22Rv1 (cell line): ENCODE measurements around the gene DIAPH2.

ENCODE experiments used
- CTCF ChIP-seq: fragments of 450-650 bp; IDR thresholded peaks from 2 replicates; pipeline ENCODE4 v1.5.1; 2017; ENCODE audit warnings: mild to moderate bottlenecking
- ZFX ChIP-seq: fragments of 450-650 bp; IDR thresholded peaks from 2 replicates; pipeline ENCODE4 v1.6.1; 2017; ENCODE audit warnings: antibody characterized with exemption, borderline replicate concordance

- TF ChIP-seq CTCF (no peak), ZFX (no peak)
Measured at GRCh38 chrX:97401586-97402136, 717.0 kb downstream of the DIAPH2 start.
